Measurements from ENCODE around the gene MAPK8. TPM values are rescaled to one million over a fixed set of nuclear protein-coding genes. Genes with fewer than 3 reads are reported as not detected.
A peak's percentile ranks its signal among the peaks of the same experiment; 100 is the strongest.

Gene MAPK8
- total RNA-seq, 1 donor from 2014 or later, result 96.6 TPM

GRCh38 chr10:48447356-48448215 lies 141.1 kb downstream of the MAPK8 start:
- DNase-seq (ENCODE audit: low read depth), result no peak

- peak; percentile 31 for DNase-seq (ENCODE audit: low read depth)
These were observed 142.3 kb downstream of the MAPK8 start for GRCh38 chr10:48448796-48449195.

DNA sequence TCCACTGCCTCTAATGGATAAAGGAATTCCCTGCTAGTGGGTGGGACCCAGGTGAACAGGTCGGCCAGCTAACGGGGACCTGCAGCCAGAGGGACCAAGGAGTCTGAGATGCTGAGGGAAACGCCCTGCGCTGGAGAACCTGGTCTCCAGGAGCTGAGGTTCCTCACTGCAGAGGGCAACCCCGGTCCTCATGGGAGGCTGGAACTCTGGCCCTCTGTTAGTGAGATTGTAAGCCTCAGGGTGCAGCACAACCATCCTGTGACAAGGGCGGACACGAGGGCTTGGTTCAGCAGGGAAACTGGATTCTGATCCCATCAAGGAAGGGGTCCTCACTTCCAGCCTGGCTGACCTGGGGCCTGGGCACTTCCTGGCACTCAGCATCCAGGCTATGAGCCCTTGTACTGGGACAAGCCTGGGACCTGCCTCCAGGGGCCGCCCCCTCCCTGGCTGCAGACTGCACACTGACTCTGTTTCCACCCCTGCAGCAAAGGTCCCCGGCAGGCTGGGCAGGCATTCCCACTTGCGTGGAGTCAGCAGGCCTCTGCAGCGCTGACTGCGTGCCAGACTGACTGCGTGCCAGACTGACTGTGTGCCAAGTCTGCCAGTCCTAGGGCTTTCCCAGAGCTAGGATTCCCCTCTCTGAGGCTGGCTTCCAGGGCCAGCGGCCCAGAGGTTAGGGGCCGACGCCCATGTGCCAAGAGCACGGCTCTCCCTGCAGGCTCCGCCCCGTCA lies 143.2 kb downstream of the MAPK8 start:
- DNase-seq (ENCODE audit: low read depth), result no peak

DNA sequence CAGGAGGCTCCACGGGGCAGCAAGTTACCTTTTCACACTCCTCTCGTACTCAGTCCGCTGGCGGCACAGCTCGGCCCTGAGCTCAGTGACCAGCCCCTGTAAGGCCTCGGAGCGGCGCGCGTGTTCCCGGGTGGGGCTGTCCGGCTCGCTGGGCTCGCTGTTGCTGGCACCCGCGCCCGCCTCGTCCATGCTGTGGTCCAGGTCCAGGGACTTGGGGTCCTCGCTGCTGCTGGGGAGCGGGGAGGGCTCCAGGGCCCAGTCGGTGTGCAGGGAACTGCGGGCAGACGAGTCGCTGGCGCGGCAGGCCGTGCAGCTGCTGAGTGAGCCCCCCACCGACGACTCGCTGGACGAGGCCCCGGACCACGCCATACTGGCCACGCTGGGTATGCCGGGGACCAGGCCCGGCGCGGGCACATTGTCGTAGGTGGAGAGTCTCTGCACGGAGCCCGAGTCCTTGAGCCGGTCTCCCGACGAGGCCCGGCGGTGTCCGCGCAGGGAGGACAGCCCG lies 143.8 kb downstream of the MAPK8 start:
- DNase-seq (ENCODE audit: low read depth), result no peak

DNA sequence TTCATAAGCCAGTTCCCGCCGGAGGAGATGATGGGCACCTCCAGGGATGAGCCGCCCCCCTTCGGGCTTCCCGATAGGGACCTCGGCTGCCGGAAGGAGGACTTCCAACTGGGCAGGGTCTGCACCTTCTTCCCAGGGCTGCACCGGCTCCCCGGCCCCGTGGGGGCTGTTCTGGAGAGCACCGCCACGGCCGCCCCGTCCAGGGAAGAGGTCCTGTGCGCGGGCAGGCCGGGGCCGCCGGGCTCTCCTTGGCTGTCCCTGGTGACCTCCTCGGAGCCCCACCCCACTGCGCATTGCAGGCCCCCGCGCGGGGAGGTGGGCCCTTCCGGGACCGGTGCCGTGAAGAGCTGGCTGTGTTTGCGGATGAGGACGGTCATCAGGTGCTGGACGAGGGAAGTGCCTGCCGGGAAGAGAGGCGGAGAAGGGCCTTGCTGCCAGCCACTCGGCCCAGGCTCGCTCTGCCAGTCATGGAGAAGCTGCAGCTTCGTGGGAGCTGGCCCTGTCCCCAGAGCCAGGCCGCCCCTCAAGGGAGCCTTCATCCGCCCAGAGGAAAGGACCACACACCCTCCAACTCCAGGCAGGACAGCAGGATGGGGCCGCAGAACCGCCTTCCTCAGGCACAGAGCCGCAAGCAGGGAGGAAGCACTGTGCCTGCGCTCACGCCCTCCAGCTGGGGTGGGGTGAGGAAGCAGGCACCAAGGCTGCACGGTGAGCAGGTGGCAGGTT lies 144.4 kb downstream of the MAPK8 start:
- DNase-seq (ENCODE audit: low read depth), result no peak

DNA sequence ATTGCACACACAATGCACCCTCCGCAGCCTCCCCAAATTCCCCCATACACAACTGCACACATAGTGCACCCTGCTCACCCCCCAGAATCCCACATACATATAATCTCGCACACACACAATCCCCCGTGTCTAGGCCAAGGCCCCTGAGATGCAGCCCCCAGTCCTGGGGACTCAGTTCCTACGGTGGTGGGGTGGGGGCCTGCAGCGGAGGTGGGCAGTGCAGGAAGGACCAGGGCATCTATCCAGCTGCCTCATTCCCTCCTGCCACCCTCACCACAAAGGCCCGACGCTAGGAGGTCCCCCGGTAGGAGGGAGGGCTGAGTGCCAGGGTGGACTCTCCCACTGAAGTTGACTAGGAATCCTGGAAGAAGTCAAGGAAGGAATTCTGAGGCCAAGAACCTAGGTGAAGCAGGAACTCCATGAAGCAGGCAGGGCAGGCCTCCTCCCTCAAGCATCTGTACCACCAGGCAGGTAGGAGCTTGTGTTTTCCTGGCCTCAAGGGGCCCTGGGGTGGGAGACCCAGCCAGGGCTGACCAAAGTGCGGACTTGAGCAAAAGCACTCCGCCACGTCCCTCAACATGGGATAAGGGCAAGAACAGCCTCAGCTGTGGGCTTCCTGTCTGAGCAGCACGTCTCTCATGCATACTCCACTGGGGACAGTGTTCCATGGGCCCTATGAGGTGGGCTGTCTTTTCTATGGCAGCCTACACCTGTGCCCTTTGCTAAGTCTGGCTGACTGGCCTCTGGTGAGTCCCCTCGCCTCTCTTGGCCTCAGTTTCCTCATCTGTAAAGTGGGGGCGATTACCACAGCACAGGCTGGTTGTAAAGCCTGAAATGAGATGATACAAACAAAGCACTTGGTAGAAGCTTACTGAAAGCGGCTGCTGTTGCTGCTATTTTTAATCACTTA lies 145.7 kb downstream of the MAPK8 start:
- no peak for DNase-seq (ENCODE audit: low read depth)

DNA sequence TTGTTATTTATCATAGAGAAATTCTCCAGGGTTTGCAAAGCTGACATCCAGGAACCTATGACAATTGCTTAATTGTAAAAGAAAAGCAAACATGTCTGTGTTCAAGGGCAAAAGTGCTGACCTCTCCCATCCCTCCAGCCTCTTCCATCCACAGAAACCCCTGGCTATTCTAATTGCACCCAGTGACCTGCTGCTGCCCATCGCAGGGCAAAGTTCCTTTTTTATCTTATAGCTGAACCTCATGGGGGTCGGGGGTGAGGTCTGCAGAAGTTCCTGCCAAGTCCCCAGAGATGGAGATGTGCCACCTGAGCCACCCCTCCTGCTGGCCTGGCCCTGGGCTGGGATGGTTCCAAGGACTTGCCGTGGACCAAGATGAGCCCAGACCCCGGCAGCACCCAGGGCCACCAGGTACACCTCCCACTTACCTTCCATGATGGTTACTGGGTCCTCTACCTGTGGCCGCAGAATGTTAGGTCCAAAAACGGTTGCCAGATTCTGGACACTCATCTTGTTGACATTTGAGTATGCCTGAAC lies 146.5 kb downstream of the MAPK8 start:
- no peak for DNase-seq (ENCODE audit: low read depth)

DNA sequence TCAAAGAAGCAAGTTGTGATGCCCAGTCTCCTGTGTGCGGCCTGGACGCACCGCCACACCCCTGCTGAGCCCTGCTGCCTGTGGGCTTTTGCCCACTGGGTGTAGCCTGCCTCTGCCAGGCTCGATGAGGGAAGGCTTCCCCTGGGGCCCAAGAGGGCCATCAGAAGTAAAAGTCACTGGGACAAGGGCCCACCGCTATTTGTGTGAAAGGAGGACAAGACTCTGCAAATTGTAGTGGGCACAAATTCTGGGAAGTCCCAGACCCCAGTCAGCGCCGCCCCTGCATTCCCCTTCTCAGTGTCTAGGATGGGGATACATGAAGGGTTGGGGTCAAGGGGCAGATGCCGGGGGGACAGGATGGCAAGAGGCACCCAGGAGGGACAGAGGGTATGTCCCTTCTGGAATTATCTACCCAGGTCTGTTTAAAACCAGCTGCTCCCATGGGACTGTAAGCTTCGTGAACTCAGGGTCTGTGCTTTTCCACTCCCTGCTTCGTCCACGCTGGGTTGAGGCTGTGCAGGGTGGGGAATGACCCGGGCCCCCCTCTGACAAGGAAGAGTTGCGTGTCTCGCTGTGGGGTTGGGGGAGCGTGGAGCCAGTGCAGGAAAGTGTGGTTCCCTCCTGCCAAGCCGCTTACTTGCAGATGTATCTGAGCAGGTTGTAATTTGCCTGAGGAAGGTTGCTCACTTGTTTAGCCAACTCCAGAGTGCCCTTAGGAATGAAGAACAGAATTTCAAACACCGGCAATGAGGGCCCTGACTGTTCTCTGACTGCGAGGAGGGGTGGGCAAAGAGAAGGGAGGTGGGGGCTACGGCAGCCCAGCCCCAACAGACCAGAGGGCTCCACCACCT lies 147.2 kb downstream of the MAPK8 start:
- DNase-seq (ENCODE audit: low read depth), result no peak

DNA sequence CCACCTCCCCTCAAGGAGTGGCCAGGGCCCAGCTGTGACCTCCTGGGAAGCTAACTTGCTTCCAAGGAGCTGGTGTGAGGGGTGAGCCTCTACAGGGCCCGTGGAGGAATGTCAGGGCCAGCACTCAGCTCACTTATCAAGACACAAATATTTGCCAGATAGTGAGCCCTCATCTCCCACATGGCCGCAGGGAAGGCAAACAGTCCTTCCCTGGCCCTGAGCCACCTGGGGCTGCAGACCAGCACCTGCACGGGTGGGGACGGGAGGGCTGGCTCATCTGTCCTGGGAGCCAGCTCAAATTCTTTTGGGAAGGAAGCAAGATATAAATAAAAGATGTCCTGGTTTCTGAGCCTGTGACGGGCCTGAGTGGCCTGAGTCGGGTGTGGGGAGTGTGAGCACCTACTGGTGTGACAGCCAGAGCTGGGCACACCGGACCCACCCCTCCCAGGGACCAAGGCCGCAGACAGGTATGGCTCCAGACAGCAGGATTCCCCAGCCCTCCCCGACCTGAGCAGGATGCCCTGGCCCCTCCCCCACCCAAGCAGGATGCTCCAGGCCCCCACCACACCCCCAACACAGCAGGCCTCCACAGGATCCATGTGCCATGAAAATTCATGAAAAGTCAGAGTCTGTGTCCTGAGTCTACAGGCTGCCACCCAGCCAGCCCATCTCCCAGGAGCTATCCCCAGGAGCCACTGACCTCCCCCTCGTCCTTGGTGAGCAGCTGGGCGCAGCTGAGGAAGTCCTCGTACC lies 148.0 kb downstream of the MAPK8 start:
- DNase-seq (ENCODE audit: low read depth), result no peak

DNA sequence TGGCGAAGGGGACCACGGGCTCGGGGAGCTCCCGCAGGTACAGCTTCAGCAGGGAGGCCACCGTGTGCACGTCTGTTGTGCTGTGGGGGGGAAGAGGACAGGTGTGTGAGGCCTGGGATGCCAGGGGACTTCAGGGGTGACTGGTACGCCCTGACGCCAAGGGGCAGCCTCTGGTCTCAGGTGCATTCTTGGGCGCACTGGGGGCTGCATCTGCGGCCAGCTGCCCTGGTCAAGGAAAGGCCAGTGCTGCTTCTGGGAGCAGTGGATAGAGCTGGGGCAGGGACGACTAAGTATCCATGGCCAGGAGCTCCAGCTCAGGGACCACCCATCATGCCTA lies 148.5 kb downstream of the MAPK8 start:
- DNase-seq (ENCODE audit: low read depth), result no peak

DNA sequence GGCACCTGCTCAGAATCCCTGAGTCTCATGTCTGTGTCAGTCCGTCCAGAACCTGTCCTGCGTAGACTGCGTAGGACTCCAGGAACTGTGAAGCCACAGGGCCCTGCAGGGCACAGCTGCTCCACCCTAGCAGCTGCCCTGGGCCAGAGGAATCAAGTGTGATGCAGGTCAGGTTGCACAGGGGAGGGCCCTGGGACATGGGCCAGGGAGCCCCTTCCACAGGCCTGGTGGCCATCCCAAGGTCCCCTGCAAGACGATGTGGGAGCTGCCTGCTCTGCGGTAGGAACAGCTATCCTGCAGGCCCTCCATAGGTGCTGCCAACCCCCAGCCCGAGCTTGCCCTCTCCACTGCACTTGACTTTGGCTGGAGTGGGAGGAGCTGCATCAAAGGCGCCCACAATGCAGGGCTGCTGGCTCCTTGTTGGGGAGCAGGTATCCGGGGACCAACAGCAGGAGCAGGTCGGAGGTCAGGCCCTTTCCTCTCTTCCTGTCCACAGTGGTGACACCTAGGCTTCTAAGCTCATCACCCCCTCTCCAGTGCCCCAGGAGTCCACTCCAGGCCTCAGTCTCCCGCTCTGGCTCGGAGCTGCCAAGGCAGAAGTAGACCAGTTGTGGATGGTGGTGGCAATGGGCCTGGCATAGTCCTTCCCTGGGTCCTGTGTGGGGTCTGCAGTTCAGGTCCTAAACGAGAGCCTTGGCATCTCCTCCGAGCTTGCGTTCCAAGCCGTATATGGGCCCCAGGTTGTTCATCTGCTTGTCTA lies 149.1 kb downstream of the MAPK8 start:
- DNase-seq (ENCODE audit: low read depth), result no peak

GRCh38 chr10:48456361-48456804 lies 149.9 kb downstream of the MAPK8 start:
- peak; percentile 44 for DNase-seq (ENCODE audit: low read depth)

DNA sequence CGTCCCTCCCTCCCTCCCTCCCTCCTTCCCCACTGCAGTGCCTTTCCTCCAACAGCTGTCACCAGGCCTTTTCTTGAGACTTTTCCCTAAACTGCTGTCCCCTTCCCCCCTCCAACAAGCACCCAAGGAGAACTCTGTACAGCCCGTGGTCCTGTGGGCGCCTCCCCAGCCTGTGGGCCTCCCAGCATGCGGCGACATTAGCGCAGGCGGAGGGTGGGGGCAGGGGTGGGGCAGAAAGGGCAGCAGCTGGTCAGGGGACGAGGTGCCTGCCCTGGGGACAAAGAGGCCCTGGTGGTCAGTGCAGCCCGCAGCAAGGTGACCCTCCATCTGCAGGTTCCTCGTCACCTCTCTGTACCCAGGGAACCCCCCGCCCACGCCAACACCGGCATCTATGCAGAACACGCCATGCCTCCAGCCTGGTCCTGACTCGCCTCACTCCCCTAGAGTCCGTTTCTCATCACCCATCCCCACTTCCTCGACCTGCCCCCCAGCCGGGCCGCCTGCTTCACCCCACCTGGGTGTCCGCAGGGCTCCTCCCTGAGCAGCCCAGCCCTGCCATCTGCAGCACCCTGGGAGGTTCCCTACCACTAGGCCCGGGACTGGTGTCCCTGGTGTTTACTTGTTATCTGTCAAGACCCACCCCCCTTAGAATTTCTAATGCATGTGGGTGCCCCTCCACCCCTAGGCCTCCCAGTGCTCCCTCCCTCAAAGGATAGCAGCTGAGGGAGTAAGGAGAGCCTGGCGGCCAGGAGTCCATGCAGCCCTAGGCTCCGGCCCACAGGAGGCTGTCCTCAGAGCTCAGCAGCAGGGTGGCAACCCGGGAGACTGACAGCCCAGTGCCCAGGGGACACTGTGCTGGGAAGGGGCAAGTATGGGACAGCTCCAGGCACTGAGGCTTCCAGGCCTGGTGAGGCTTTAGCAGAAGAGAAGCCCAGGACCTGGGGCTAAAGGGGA lies 150.6 kb downstream of the MAPK8 start:
- DNase-seq (ENCODE audit: low read depth), result no peak

GRCh38 chr10:48457949-48458661 lies 151.6 kb downstream of the MAPK8 start:
- DNase-seq (ENCODE audit: low read depth), result no peak

DNA sequence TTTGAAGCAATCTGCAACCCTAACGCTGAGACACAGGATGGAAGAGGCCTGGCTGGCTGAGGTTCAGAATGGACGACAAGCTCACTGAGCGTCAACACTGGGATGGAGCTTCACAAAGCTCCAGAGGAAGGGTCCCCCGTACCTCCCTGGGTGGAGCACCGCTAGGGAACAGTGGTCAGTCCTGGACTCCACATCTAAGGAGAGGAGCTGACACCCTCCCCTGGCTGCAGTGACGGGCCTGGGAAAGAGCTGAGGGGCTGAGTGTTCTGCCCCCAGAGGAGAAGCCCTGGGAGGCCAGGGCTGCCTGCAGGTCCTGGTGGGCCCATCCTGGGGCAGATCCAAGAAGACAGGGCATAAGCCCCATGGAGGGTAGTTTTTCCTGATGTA lies 152.2 kb downstream of the MAPK8 start:
- DNase-seq (ENCODE audit: low read depth), result no peak

DNA sequence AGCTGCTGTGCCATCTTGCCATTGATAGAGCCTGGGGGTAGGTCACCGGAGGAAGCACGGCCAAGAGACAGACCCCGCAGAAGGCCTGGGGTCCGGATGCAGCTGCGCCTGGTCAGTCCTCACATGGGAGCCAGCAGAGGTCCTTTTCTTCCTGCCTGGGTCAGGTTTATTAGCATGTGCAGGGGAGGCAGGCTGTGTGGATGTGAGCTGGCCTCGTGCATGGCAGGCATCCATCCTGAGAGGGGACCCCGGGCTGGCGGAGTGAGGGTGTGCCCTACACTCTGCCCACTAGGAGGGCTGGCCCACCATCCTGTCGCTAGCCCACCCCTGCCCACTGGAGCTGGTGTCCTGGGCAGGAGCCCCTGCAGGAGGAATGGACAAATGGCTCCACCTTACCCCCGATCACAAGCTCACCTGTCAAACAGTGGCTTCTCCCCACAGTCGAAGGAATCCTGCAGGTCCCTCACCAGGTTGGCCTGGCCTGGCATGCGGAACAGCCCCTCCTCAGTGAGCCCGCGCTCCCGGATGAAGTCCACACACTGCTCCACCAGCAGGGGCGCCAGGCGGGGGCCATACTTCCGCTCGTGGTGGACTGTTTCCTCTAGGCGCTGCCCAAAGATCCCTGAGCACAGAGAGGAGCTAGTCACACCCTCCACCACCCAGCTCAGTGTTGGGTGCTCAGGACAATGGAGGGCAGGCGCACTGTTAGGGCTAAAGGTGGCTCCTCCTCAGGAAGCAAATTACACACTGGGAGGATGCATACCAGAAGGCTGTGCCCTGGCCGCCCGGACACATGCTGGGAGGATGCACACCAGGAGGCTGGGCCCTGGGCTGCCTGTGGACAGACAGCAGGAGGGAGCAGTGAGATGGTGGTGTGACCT lies 153.0 kb downstream of the MAPK8 start:
- DNase-seq (ENCODE audit: low read depth), result no peak
